ENCODE results near the gene ACBD6.

The ACBD6 gene

GRCh38 chr1:180252638-180253536 is 249.5 kb downstream of the ACBD6 start:
- peak; percentile 74 for DNase-seq

GRCh38 chr1:180251526-180252305 is 250.7 kb downstream of the ACBD6 start:
- DNase-seq: no peak

GRCh38 chr1:180250883-180251509 is 251.4 kb downstream of the ACBD6 start:
- no peak for DNase-seq

GRCh38 chr1:180250499-180250770 is 251.9 kb downstream of the ACBD6 start:
- no peak for DNase-seq

GRCh38 chr1:180249725-180250498 is 252.5 kb downstream of the ACBD6 start:
- no peak for DNase-seq

GRCh38 chr1:180248731-180249681 is 253.4 kb downstream of the ACBD6 start:
- DNase-seq: no peak

GRCh38 chr1:180248176-180248575 is 254.2 kb downstream of the ACBD6 start:
- no peak for DNase-seq

GRCh38 chr1:180247580-180247979 is 254.8 kb downstream of the ACBD6 start:
- no peak for DNase-seq

GRCh38 chr1:180247061-180247460 is 255.3 kb downstream of the ACBD6 start:
- DNase-seq: no peak

GRCh38 chr1:180246579-180246978 is 255.8 kb downstream of the ACBD6 start:
- DNase-seq: no peak

- no peak for DNase-seq
Observed at GRCh38 chr1:180244840-180245239, 257.5 kb downstream of the ACBD6 start.

- no peak for DNase-seq
Observed at GRCh38 chr1:180243517-180244221, 258.7 kb downstream of the ACBD6 start.

- DNase-seq: no peak
Observed at GRCh38 chr1:180241716-180242544, 260.4 kb downstream of the ACBD6 start.

- DNase-seq: no peak
Observed at GRCh38 chr1:180239145-180240096, 263.0 kb downstream of the ACBD6 start.

- no peak for DNase-seq
Observed at GRCh38 chr1:180238675-180239074, 263.7 kb downstream of the ACBD6 start.
